Measurements from ENCODE around the gene FURIN.
"Not testable (repeated sequence)": the region's sequence is repeated elsewhere in the genome, so short reads cannot be mapped to it uniquely, and the experiment has no call there.

Gene FURIN

DNA sequence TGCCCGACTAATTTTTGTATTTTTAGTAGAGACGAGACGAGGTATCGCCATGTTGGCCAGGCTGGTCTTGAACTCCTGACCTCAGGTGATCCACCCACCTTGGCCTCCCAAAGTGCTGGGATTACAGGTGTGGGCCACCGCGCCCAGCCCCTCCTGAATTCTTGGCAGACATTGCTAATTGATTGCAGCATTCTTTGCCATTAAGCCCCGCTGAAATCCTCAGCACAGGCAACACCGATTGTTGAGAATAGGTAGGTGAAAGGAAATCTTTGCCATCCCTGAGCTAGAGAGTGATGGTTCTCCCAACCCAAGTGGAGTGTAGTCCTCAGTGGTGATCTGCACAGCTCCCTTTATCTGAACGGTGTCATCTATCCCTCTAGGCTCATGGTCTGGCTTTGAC lies 36.4 kb downstream of the FURIN start:
- DNase-seq, result no peak

DNA sequence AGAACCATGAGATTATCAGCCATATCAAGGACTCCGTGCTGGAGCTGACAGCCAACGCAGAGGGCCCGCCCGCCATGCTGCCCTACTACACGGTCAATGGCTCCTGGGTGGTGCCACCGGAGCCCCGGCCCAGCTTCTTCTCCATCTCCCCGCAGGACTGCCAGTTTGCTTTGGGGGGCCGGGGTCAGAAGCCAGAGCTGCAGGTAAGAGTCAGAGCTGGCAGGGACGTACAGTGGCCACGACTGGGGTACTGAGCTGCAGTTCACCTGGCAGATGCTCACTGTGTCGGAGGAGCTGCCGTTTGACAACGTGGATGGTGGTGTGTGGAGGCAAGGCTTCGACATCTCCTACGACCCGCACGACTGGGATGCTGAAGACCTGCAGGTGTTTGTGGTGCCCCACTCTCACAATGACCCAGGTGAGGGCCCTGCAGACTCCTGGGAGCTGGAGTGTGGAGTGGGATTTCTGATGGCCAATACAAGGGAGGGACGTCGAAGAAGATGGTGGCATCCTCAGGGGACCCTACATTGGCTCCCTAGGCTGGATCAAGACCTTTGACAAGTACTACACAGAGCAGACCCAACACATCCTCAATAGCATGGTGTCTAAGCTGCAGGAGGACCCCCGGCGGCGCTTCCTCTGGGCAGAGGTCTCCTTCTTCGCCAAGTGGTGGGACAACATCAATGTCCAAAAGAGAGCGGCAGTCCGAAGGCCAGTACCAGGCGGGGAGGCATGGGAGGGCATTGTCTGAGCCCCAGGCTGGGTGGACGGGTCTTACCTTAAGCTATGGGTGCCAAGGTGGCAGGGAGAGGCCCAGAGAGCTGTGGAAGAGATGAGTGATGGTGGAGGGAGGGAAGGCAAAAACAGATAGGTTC lies 37.2 kb downstream of the FURIN start:
- DNase-seq, result no peak

DNA sequence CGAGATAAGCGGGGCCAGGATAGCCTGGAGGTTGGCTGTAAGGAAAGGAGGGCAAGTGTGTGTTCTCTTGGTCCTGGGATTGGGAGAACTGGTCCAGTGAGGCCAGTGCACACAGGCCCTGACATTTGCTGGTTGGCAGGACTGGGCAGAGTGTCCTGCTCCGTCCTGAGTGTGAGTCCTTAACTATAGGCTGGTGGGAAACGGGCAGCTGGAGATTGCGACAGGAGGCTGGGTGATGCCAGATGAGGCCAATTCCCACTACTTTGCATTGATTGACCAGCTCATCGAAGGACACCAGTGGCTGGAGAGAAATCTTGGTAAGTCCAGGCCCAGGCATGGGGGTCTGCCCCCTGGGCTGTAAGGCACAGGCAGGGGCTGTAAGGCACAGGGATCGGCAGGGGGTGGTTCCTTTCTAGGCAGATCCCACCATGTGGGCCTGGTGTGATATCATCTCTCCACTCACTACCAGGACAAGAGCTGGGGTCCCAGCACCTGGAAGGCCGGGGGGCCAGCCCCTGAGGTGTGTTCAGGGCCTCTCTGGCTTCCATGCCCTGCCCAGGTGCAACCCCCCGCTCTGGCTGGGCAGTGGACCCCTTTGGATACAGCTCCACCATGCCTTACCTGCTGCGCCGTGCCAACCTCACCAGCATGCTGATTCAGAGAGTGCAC lies 37.9 kb downstream of the FURIN start:
- no peak for DNase-seq

DNA sequence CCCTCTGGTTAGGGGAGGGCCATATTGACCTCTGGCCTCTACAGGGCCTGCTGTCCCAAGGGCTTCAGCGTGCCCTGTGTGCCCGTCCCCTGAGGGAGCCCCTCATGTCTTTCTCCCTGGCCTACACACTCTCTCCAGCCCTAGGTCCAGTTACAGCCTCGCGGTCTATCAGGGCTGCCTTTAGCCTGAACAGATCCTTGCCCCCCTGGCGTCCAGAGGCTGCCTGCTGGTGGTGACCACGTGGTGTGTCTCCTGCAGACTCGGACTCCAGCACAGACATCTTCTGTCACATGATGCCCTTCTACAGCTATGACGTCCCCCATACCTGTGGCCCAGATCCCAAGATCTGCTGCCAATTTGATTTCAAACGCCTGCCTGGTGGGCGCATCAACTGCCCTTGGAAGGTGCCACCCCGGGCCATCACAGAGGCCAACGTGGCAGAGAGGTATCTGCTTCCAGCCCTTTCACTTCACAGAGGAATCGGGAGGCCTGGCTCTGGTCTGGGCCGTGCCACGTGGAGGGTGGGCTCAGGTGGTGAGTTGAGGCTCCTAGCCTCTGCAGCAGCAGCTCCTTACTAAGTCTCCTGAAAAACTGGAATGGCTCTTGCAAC lies 38.8 kb downstream of the FURIN start:
- no peak for DNase-seq

DNA sequence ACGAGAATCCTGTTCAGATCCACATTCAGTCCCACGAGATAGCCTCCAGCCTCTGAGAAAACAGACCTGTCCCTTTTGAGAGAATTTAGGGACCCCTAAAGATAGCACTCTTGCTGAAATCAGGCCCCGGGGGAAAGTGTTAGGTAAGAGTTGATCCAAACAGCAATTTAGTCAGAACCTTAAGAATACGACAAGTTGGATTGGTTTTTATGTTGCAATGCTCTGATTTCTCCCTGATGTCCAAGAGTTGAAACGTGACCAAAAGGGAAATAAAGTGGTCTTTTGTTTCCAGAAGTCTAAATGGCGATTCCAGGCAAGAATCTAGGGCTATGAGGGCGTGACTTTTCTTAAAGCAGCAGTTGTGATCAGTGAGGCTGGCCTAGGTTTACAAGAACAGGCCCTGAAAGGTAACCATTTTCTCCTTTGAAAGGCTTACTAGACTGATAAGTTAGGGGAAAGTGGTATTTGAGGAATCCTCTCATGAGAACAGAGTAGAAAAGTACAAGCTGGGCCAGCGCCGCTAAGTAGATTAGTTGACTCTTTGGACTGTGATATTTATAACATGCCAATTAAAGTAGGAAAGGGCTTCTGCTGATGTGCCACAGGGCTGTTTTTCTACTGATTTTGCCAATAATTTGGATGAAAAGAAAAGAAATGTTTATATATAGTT lies 39.6 kb downstream of the FURIN start:
- DNase-seq, result no peak

DNA sequence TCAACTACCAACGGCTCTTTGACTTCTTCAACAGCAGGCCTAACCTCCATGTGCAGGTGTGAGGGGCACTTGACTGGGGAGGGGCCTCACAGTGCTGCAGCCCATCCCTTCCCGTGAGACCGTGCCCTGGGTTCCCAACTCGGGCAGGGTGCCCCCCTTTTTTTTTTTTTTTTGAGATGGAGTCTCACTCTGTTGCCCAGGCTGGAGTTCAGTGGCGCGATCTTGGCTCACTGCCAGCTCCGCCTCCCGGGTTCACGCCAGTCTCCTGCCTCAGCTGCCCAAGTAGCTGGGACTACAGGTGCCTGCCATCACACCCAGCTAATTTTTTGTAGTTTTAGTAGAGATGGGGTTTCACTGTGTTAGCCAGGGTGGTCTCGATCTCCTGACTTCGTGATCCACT lies 41.1 kb downstream of the FURIN start:
- DNase-seq, result not testable (repeated sequence)

DNA sequence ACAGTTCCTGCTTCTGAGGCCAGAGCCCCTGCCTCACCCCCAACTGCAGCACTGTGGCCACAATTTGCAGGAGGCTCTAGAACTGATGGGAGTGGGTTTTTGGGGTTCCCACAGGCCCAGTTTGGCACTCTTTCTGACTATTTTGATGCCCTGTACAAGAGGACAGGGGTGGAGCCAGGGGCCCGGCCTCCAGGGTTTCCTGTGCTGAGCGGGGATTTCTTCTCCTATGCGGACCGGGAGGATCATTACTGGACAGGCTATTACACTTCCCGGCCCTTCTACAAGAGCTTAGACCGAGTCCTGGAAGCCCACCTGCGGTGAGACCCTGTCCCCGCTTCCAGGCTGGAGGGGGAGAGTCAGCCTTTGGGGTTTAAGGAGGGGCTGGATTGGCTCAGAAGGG lies 41.6 kb downstream of the FURIN start:
- DNase-seq, result no peak

DNA sequence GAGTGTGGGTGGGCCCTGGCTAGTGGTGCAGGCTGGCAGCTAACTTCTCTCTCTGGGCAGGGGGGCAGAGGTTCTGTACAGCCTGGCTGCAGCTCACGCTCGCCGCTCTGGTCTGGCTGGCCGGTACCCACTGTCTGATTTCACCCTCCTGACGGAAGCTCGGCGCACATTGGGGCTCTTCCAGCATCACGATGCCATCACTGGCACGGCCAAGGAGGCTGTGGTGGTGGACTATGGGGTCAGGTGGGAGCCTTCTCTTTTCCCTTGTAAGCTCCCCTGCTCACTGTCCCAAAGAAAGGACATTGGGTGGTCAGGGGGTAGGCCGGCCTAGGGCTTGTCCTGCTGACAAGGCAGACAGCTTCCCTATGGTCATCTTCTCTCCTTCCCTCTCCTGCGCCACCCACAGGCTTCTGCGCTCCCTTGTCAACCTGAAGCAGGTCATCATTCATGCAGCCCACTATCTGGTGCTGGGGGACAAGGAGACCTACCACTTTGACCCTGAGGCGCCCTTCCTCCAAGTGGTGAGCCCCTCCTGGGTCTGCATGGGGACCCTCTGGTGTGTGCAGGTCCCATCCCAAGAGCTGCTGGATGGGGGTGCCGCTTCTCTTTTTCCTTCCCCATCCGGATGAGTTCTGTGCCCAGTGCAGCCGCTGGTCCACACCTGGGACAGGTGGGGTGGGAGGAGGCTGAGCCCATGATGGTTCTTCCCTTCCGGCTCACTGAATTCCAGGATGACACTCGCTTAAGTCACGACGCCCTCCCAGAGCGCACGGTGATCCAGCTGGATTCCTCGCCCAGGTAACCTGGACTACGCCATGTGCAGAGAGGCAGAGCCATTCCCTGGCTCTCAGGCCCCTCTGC lies 42.3 kb downstream of the FURIN start:
- no peak for DNase-seq

DNA sequence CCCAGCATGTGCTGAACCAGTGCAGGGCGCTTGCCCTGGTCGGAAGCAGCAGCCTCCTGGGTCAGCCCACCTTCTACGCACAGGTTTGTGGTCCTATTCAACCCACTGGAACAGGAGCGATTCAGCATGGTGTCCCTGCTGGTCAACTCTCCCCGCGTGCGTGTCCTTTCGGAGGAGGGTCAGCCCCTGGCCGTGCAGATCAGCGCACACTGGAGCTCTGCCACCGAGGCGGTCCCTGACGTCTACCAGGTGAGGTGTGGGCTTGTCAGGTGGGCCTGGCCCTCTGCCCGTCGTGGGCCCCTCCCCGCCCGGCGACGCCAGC lies 42.9 kb downstream of the FURIN start:
- DNase-seq, result no peak

DNA sequence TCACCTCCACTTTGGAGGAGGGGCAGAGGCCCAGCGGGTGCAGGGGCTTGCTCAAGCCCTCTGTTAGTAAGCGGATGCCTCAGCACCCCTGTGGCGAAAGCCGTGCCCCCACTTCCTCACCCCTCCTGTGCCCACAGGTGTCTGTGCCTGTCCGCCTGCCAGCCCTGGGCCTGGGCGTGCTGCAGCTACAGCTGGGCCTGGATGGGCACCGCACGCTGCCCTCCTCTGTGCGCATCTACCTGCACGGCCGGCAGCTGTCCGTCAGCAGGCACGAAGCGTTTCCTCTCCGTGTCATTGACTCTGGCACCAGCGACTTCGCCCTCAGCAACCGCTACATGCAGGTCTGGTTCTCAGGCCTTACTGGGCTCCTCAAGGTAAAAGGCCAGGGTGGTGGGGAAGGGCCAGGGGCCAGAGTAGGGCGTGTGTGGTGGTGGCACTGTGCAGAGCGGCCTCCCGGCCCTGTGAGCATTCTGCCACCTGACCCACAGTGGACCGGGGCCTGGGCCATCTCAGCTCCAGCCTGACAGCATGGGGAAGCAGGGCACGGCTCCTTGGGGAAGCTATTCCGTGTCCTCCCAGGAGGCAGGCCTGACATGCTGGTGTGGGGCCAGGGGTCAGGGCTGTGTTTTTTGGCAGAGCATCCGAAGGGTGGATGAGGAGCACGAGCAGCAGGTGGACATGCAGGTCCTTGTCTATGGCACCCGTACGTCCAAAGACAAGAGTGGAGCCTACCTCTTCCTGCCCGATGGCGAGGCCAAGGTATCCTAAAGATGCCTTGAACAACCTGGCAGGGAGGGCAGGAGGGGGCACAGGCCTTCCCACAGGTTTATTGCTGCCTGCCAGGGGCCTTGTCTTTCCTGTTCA lies 43.8 kb downstream of the FURIN start:
- DNase-seq, result no peak

DNA sequence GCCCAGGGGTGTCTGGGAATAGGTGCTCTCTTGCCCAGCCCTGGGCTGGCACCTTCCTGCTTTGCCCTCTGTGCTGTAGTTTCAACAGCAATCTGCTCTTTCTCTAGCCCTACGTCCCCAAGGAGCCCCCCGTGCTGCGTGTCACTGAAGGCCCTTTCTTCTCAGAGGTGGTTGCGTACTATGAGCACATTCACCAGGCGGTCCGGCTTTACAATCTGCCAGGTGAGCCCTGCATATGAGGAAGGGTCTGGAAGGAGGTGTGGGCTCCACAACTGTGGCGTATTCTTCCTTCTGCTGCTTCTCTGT lies 44.3 kb downstream of the FURIN start:
- DNase-seq, result no peak

DNA sequence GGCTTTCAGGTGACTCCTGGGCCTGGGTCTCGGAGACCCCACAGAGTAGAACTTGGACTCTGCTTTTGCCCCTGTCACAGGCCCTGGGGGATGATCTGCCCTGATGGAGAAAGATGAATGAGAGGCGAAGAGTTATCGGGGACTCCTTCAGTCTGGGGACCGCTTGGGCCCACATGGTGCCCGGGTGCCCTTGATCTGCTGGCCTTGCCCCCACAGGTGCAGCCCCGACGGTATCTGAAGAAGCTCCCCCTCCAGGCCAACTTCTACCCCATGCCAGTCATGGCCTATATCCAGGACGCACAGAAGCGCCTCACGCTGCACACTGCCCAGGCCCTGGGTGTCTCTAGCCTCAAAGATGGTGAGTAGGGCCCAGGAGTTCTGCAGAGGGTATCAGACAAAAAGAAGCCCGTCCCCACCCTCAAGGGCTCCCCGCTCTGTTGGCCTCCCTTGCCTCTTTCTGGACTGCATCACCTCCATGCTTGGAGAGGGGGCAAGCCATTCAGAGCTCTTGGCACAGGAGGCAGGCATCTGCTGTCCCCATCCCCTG lies 45.1 kb downstream of the FURIN start:
- DNase-seq, result no peak

DNA sequence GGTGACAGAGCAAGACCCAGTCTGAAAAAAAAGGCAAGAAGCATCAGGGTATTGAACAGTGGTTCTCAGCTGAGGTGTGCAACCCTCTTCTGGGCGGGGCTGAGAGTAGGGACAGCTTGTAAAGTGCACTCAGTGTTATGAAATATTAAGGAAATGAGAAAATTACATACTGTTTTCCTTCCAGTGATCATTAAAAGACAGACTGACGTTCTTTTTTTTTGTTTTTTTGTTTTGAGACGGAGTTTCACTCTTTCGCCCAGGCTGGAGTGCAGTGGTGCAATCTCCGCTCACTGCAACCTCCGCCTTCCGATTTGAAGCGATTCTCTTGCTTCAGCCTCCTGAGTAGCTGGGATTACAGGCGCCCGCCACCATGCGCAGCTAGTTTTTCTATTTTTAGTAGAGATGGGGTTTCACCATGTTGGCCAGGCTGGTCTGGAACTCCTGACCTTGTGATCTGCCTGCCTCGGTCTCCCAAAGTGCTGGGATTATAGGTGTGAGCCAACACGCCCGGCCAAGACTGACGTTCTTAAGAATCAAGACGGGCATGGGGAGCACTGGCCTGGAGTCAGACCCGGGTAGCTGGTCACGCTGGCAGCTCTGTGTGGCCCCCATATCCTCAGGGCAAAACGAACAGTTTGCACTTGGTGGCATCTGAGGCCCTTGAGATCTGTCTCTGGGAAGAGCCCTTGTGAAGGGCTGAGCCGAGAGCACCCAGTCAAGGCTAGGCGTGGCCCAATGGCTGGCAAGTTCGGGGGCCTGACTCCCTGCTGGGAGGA lies 46.1 kb downstream of the FURIN start:
- DNase-seq, result no peak

DNA sequence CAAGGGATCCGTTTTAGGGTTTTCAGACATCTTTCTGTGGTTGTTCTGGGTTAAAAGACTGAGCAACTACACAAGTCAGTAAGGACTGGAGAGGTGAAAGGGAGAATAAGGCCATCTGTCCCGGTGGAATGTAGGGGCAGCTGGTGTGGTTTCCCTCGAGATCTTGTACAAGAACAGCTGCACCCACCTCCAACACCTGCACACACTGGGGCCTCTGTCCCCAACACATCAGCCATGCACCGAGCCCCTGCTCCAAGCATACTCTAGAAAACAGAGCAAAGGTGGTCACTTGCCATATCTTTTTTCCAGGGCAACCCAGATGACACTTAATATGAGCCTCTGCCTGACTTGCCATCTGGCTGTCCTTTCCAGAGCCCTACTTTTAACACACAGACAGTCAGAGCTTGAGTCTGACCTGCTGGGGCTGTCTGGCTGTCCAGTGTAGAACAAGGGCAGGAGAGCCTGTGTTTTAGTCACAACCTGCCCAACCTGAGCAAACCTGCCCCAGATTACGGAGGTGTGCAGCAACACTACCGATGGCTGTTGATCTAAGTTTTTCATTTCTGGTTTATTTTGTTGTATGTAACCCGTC lies 46.9 kb downstream of the FURIN start:
- DNase-seq, result no peak

DNA sequence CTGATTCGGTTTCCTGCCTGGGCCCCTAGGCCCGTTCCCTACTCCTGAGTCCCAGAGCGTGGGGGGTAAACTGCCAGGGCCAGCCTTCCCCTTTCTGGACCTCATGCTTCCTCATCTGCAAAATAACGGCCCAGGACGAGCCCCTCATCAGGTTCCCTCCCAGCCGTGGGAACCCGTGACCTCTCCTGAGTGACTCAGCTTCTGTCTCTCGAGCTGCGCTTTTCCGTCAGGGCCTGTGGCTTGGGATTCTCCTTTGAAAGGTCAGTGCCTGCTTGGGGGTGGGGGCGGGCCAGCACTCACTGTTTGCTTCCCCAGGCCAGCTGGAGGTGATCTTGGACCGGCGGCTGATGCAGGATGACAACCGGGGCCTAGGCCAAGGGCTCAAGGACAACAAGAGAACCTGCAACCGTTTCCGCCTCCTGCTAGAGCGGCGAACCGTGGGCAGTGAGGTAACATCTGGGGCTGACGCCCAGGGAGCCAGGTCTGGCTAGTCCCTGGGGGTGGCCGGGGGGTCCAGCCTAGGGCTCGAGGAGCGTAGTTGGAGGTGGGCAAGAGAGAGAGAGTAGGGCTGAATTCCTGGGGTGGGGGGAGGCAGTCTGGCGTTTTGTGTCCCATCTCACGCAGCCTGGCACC lies 47.5 kb downstream of the FURIN start:
- DNase-seq, result no peak

DNA sequence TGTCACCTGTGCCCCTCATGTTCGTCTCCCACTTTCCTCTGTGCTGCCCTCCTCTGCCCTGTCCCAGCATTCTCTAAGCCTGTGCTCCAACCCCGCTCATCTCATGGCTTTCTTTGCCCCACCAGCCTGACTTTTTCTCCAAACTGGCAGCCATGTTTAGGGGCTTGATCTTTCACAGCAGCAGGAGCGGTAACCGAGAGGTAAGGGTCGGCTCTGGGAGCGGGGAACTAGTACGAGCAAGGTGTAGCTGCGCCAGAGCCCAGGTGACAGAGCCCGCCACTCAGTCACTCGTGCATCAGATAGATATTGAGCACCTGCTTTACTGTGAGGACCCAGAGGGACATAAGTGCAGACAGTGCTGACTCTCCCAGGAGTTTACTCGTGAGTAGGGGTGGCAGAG lies 48.1 kb downstream of the FURIN start:
- no peak for DNase-seq

DNA sequence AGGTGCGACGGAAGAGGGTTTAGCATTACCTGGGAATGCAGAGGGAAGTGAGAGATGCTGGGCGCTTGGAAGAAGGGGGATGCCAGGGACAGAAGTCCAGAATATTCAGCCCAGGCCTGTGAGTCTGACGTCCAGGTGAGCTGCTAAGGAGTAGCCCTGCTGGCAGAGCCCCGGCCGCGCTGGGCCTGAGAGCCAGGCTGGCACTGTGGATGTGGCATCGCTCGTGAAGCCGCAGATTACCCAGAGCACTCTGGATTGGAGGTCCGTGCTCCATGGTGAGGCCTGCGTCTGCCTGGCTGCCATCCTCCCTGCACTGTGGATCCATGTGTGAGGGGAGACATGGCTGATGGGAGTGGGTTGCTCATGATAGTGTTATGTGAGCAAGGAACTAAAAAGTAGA lies 49.2 kb downstream of the FURIN start:
- no peak for DNase-seq

DNA sequence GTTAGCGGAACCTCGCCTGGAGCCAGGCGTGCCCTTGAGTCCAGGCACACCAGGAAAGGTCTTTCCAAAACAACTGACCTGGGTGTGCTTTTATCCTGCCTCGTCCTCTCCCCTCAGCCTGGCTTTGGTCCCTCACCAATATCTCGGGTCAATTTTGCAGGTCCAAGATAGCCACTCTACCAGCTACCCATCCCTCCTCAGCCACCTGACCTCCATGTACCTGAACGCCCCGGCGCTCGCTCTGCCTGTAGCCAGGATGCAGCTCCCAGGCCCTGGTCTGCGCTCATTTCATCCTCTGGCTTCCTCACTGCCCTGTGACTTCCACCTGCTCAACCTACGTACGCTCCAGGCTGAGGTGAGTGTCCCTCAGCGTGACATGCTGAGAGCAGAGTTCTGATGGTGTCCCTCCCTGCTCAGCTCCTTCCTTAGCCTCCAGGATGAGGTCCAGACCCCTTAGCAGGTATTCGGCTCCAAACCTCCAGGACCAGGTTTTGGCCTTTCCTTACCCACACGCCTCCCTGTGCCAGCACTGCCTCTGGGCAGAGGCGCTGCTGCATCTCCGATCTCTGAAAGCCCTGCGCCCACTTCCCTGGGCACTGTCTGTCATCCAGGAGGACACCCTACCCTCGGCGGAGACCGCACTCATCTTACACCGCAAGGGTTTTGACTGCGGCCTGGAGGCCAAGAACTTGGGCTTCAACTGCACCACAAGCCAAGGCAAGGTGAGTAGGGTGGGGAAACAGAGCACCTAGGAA lies 49.8 kb downstream of the FURIN start:
- no peak for DNase-seq

DNA sequence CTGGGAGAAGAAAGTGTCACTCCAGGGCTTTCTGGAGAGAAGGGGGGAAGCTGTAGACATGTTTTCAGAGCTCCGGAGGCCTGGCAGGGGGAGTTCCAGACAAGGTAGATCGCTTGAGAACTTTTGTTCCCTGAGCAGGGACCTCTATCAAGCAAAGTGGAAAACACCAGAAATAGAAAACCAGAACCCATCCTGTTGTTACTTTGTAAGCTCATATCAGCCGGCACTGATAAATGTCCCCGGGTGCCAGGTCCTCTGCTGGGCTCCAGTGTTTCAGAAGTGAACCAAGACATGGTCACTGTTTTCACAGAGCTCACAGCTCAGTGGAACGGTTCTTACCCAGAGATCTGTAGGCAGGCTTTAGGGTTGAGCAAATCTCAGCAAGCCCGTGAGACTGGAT lies 50.4 kb downstream of the FURIN start:
- no peak for DNase-seq

Data from activated effector memory CD4-positive, alpha-beta T cell treated with Interleukin-2 at 50 U/mL for 16 hours (primary cell).